Natural killer cell (primary cell): ENCODE data around the gene RSPO1. TPM values are rescaled to one million over a fixed set of nuclear protein-coding genes. Genes with fewer than 3 reads are reported as not detected.

Source experiments
- ATAC-seq, 3 donors: fragments of 150-1000 bp in 2 of 3; fragments of 200-7000 bp in 1 of 3; cut with Tn5 transposase; 1 replicate in 1 of 3; 2 replicates in 2 of 3; pipeline ENCODE4 v1.10.0; 2021; ENCODE audit warnings: mild to moderate bottlenecking in 2 of 3, moderate library complexity in 2 of 3
- DNase-seq, 2 donors: peaks; one replicate each; pipeline versions ENCODE4 v3.0.0 to v3.0.0-alpha.2; 2013 to 2021; ENCODE audit warnings: mixed read lengths in 1 of 2
- H3K27ac ChIP-seq: one replicate; pipeline ENCODE4 v1.5.1; 2013; ENCODE audit warnings: mild to moderate bottlenecking, low read length
- H3K27me3 ChIP-seq: one replicate; pipeline ENCODE4 v1.6.1; 2013; ENCODE audit warnings: low read length; ENCODE audit not compliant: control insufficient read depth, insufficient read depth
- H3K36me3 ChIP-seq: one replicate; pipeline ENCODE4 v1.6.1; 2013; ENCODE audit warnings: low read length; ENCODE audit not compliant: control insufficient read depth, insufficient read depth
- H3K4me1 ChIP-seq: one replicate; pipeline ENCODE4 v1.6.1; 2013; ENCODE audit warnings: low read length; ENCODE audit not compliant: control insufficient read depth, insufficient read depth
- H3K4me3 ChIP-seq: one replicate; pipeline ENCODE4 v1.5.1; 2013; ENCODE audit warnings: low read length
- H3K9me3 ChIP-seq: one replicate; pipeline ENCODE4 v1.6.1; 2013; ENCODE audit warnings: low read length; ENCODE audit not compliant: control insufficient read depth, insufficient read depth
- H3K27ac Mint-ChIP-seq, 2 donors: one replicate each; pipeline ENCODE4 v1.8.0; 2022; ENCODE audit warnings: mild to moderate bottlenecking in 2 of 2, mixed read lengths in 2 of 2, moderate library complexity in 1 of 2
- H3K27me3 Mint-ChIP-seq, 2 donors: one replicate each; pipeline ENCODE4 v1.8.0; 2022; ENCODE audit warnings: low read depth in 2 of 2, mixed read lengths in 2 of 2
- H3K36me3 Mint-ChIP-seq: one replicate; pipeline ENCODE4 v1.8.0; 2022; ENCODE audit warnings: mixed read lengths
- H3K4me1 Mint-ChIP-seq, 2 donors: one replicate each; pipeline ENCODE4 v1.8.0; 2022; ENCODE audit warnings: mixed read lengths in 2 of 2
- H3K4me3 Mint-ChIP-seq: one replicate; pipeline ENCODE4 v1.8.0; 2022; ENCODE audit warnings: mild to moderate bottlenecking, moderate library complexity, mixed read lengths
- H3K9me3 Mint-ChIP-seq, 2 donors: one replicate each; pipeline ENCODE4 v1.8.0; 2022; ENCODE audit warnings: mixed read lengths in 2 of 2
- WGBS: methylation state at CpG from one replicate; pipeline ENCODE4 v1.1.7; 2013; ENCODE audit warnings: missing lambda C conversion rate; ENCODE audit not compliant: insufficient coverage; 5-methylcytosine and 5-hydroxymethylcytosine counted together
- intact Hi-C: fragments of 100-400 bp; cut with micrococcal nuclease; formaldehyde crosslinking; loops from one replicate; pipeline ENCODE4 v1.14.2; 2022
- total RNA-seq, 4 donors: library from RNA; stranded (reverse); fragments of 120-200 nt in 1 of 4; gene quantifications; one replicate each; pipeline versions ENCODE4 v1.2.3 to v1.2.4, GENCODE V29; 2013 to 2022
- TF ChIP-seq, protein P1 (sequence below): fragments of 200-600 bp; IDR thresholded peaks from one replicate; pipeline ENCODE4 v1.8.0; 2022; ENCODE audit warnings: antibody characterized with exemption

The RSPO1 gene
- total RNA-seq, 3 donors from 2014 or later (not counting 1 experiment from before 2014, with no cell fraction given): not detected

- ATAC-seq (no peak), DNase-seq (no peak)
- no peaks in the 10 kb centered on the region for H3K9me3 Mint-ChIP-seq
- H3K36me3 Mint-ChIP-seq: no peaks in the 10 kb centered on the region
- Histone ChIP-seq H3K36me3 (no peaks in the 10 kb centered on the region), H3K4me1 (no peaks in the 10 kb centered on the region), H3K27ac (no peak overlapping the region), H3K9me3 (no peaks in the 10 kb centered on the region), H3K27me3 (no peaks in the 10 kb centered on the region), H3K4me3 (no peak overlapping the region)
- 87% methylated on average over 12 of the region's 14 CpGs for WGBS
- H3K27ac Mint-ChIP-seq: no peak overlapping the region
- TF ChIP-seq, protein P1, sequence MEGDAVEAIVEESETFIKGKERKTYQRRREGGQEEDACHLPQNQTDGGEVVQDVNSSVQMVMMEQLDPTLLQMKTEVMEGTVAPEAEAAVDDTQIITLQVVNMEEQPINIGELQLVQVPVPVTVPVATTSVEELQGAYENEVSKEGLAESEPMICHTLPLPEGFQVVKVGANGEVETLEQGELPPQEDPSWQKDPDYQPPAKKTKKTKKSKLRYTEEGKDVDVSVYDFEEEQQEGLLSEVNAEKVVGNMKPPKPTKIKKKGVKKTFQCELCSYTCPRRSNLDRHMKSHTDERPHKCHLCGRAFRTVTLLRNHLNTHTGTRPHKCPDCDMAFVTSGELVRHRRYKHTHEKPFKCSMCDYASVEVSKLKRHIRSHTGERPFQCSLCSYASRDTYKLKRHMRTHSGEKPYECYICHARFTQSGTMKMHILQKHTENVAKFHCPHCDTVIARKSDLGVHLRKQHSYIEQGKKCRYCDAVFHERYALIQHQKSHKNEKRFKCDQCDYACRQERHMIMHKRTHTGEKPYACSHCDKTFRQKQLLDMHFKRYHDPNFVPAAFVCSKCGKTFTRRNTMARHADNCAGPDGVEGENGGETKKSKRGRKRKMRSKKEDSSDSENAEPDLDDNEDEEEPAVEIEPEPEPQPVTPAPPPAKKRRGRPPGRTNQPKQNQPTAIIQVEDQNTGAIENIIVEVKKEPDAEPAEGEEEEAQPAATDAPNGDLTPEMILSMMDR: no peak
- peaks cover 0 to 7% of the 10 kb centered on the region in 2 donors for H3K27me3 Mint-ChIP-seq
- no peaks in the 10 kb centered on the region for H3K4me1 Mint-ChIP-seq
- no peak overlapping the region for H3K4me3 Mint-ChIP-seq
- intact Hi-C loops: no loop called here
Observed at GRCh38 chr1:37657620-37658412, 23.1 kb upstream of the RSPO1 start.

DNA sequence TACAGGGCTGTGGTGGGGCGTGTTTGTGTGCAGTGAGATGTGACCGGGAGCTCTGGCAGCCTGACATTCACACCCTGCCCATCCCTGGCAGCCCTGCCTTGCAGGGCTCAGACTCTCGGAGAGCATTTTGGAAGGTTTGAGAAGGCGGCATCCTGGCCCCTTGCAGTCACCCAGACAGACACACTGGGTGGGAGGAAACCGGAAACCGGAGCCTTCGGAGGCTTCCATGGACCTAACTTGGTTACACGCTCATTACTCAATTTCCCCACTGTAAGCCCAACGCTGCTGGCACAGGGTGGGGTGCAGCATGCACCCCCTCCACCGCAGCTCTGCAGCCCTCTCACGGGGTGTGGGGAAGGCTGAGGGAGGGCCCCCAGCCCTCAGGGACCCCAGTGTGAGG, 22.2 kb upstream of the RSPO1 start:
- Mint-ChIP-seq H3K9me3 (no peaks in the 10 kb centered on the region), H3K27me3 (peaks cover 0 to 7% of the 10 kb centered on the region in 2 donors), H3K36me3 (no peaks in the 10 kb centered on the region), H3K27ac (no peak overlapping the region), H3K4me1 (no peaks in the 10 kb centered on the region), H3K4me3 (no peak overlapping the region)
- H3K27ac ChIP-seq: no peak overlapping the region
- H3K9me3 ChIP-seq: no peaks in the 10 kb centered on the region
- TF ChIP-seq, protein P1: no peak
- no peak overlapping the region for H3K4me3 ChIP-seq
- WGBS: 90% methylated on average over 11 of the region's 11 CpGs
- no peaks in the 10 kb centered on the region for H3K36me3 ChIP-seq
- H3K27me3 ChIP-seq: no peaks in the 10 kb centered on the region
- H3K4me1 ChIP-seq: no peaks in the 10 kb centered on the region
- ATAC-seq (no peak), DNase-seq (no peak)
- intact Hi-C loops: no loop called here

- ATAC-seq (no peak), DNase-seq (no peak)
- H3K36me3 ChIP-seq: no peaks in the 10 kb centered on the region
- no peaks in the 10 kb centered on the region for H3K4me1 Mint-ChIP-seq
- TF ChIP-seq, protein P1: no peak
- peaks cover 0 to 7% of the 10 kb centered on the region in 2 donors for H3K27me3 Mint-ChIP-seq
- no peaks in the 10 kb centered on the region for H3K27me3 ChIP-seq
- H3K4me1 ChIP-seq: no peaks in the 10 kb centered on the region
- no peak overlapping the region for H3K4me3 Mint-ChIP-seq
- H3K9me3 ChIP-seq: no peaks in the 10 kb centered on the region
- WGBS: 82% methylated on average over 7 of the region's 7 CpGs
- H3K9me3 Mint-ChIP-seq: no peaks in the 10 kb centered on the region
- H3K4me3 ChIP-seq: no peak overlapping the region
- no peaks in the 10 kb centered on the region for H3K36me3 Mint-ChIP-seq
- no peak overlapping the region for H3K27ac Mint-ChIP-seq
- H3K27ac ChIP-seq: no peak overlapping the region
- intact Hi-C loops: no loop called here
Observed at GRCh38 chr1:37656026-37656425, 21.3 kb upstream of the RSPO1 start.

GRCh38 chr1:37655274-37655673, 20.6 kb upstream of the RSPO1 start:
- no peaks in the 10 kb centered on the region for H3K9me3 Mint-ChIP-seq
- no peaks in the 10 kb centered on the region for H3K36me3 Mint-ChIP-seq
- Histone ChIP-seq H3K4me3 (no peak overlapping the region), H3K36me3 (no peaks in the 10 kb centered on the region), H3K4me1 (no peaks in the 10 kb centered on the region), H3K9me3 (no peaks in the 10 kb centered on the region), H3K27me3 (no peaks in the 10 kb centered on the region), H3K27ac (no peak overlapping the region)
- H3K27ac Mint-ChIP-seq: no peak overlapping the region
- H3K4me3 Mint-ChIP-seq: no peak overlapping the region
- H3K4me1 Mint-ChIP-seq: no peaks in the 10 kb centered on the region
- TF ChIP-seq, protein P1: no peak
- intact Hi-C loops: no loop called here
- ATAC-seq: no peak
- H3K27me3 Mint-ChIP-seq: peaks cover 0 to 5% of the 10 kb centered on the region in 2 donors
- no peak for DNase-seq
